Measurements from ENCODE around the gene ZC3H11A.
"Not testable (repeated sequence)": the region's sequence is repeated elsewhere in the genome, so short reads cannot be mapped to it uniquely, and the experiment has no call there.

ZC3H11A gene

DNA sequence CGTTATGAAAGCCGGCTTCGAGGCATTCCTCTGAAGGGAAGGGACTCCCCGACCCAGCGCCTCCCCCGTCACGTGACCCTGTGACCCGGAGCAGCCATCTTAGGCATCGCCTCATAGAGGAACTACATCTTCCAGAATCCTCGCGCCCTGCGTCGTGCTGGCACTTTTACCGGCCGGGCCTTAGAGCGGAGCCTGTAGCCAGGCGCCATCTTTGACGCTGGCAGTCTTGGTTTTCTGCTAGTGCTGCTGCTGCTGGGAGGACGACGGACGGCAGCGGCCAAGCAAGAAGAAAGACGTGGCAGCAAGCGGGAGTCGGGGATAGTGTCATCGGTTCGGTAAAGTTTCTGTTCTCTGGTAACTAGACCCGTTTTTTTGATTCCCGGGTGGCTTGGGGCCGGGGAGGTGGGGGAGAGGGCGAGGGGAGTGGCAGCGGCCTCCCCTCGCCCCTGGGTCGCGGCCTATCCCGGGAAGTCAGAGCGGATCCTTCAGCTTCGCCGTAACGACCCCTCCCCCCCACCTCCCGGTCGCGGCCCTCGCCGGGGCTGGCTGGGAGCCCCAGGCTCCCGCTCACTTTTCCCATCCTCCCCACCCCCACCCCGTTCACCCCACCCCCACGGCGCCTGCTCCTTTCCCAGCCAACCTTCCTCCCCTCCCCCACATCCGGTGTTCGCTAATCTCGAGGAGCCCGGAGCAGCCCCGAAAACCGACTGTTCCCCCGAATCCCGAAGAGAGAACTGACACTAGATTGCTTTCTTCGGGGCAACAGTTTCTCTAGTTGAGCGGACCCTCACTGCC, at the start of gene ZC3H11A, which contains the start of gene ZBED6:
TSS of gene ZC3H11A (plus strand) at position 183 of the 795 bp plus-strand sequence. CDS start 21,448 bp downstream, outside the sequence.
TSS of gene ZBED6 (plus strand) at position 183 of the 795 bp plus-strand sequence. CDS start 1,900 bp downstream, outside the sequence.
- Histone ChIP-seq H3K27ac (ENCODE audit: low read length) (peak within 1 kb of the TSS; percentile 89), H3K27me3 (ENCODE audit: control insufficient read depth in 1 of 2, insufficient read depth in 2 of 2, low read length in 2 of 2) (no peaks in the 10 kb centered on the region), H3K9ac (ENCODE audit: low read length in 2 of 2) (peak within 1 kb of the TSS; percentile 88 to 98), H3K4me3 (ENCODE audit: low read length in 2 of 2) (peak within 1 kb of the TSS; percentile 89 to 99), H3K9me3 (ENCODE audit: control insufficient read depth in 2 of 2, low read length in 2 of 2) (no peaks in the 10 kb centered on the region), H3K36me3 (ENCODE audit: control insufficient read depth in 2 of 2, insufficient read depth in 2 of 2, low read length in 2 of 2) (peaks cover 8 to 9% of the 10 kb centered on the region in 2 donors), H3K4me1 (ENCODE audit: control insufficient read depth, insufficient read depth, low read length) (peaks cover 17% of the 10 kb centered on the region)

DNA sequence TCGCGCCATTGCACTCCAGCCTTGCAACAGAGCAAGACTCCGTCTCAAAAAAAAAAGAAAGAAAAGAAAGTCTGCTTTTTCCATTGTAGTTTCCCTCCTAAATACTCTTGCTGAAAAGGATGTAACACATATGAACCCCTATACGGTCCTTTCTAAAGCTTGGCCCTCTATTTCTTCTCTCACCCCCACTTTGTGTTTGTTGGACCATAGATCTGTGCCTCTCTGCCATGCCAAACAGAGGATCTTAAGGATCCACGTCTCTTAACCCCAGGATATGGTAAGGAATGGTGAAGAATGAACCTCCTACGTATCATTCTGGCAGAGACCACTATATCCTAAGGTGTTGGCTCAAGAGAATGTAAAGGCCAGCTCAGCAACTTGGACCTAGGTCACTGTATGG, 49.1 kb upstream of the ZC3H11A start:
- peaks cover 8 to 12% of the 10 kb centered on the region in 2 donors for H3K36me3 ChIP-seq (ENCODE audit: control insufficient read depth in 2 of 2, insufficient read depth in 2 of 2, low read length in 2 of 2)
- H3K27me3 ChIP-seq (ENCODE audit: control insufficient read depth in 1 of 2, insufficient read depth in 2 of 2, low read length in 2 of 2), result no peaks in the 10 kb centered on the region
- no peak overlapping the region for H3K4me3 ChIP-seq (ENCODE audit: low read length in 2 of 2)

DNA sequence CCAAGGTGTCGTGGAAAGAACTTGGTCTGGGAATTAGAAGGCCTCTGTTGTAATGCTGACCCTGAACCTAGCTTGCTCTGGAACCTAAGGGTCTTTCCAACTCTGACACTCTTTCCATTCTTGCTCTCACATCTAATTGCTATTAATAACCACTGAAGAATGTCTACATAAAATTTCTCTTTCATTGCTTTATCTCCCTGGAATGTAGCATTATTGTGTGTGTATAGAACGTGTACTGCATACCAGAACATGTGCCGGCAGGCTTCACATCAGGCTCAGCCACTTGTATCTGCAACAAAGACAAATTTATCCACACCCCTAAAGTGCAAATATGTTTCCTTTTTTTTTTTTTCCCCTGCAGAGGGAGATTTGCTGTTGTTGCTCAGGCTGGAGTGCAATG, 44.4 kb upstream of the ZC3H11A start:
- H3K27me3 ChIP-seq (ENCODE audit: control insufficient read depth in 1 of 2, insufficient read depth in 2 of 2, low read length in 2 of 2), result no peaks in the 10 kb centered on the region
- no peaks in the 10 kb centered on the region for H3K9me3 ChIP-seq (ENCODE audit: control insufficient read depth in 2 of 2, low read length in 2 of 2)
- H3K4me3 ChIP-seq (ENCODE audit: low read length in 2 of 2), result no peak overlapping the region
- H3K9ac ChIP-seq (ENCODE audit: low read length in 2 of 2), result no peak overlapping the region
- no peak overlapping the region for H3K27ac ChIP-seq (ENCODE audit: low read length)
- no peaks in the 10 kb centered on the region for H3K4me1 ChIP-seq (ENCODE audit: control insufficient read depth, insufficient read depth, low read length)
- no peaks in the 10 kb centered on the region for H3K36me3 ChIP-seq (ENCODE audit: control insufficient read depth in 2 of 2, insufficient read depth in 2 of 2, low read length in 2 of 2)

More for the DNA sequence above, 49.1 kb upstream of the ZC3H11A start:
- Histone ChIP-seq H3K27ac (ENCODE audit: low read length) (no peak overlapping the region), H3K4me1 (ENCODE audit: control insufficient read depth, insufficient read depth, low read length) (peaks cover 7% of the 10 kb centered on the region), H3K9ac (ENCODE audit: low read length in 2 of 2) (no peak overlapping the region), H3K9me3 (ENCODE audit: control insufficient read depth in 2 of 2, low read length in 2 of 2) (no peaks in the 10 kb centered on the region)

- H3K36me3 ChIP-seq (ENCODE audit: control insufficient read depth in 2 of 2, insufficient read depth in 2 of 2, low read length in 2 of 2); H3K4me3 ChIP-seq (ENCODE audit: low read length in 2 of 2); H3K9me3 ChIP-seq (ENCODE audit: control insufficient read depth in 2 of 2, low read length in 2 of 2); H3K27me3 ChIP-seq (ENCODE audit: control insufficient read depth in 1 of 2, insufficient read depth in 2 of 2, low read length in 2 of 2); H3K9ac ChIP-seq (ENCODE audit: low read length in 2 of 2); H3K27ac ChIP-seq (ENCODE audit: low read length); H3K4me1 ChIP-seq (ENCODE audit: control insufficient read depth, insufficient read depth, low read length): not testable (repeated sequence)
Observed at GRCh38 chr1:203751618-203752361, 43.6 kb upstream of the ZC3H11A start.

DNA sequence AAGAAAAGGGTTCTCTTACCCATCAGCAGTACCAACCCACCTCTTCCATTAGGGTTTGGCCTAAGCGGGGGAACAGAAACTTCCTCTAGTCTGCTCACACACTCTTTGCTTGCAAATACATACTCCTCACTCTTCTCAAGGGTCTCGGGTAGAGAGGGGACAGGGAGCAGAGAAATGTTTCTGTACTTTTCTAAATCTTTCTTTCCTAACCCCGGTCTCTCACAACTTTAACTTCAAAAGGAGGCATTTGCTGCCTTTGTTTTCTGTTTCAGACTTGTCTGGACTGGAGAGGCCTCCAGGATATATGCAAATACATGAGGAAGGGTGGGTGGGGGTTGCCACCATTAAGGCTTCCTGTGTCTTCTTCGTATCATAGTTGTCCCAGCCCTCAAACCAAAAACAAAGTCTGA, 41.0 kb upstream of the ZC3H11A start:
- Histone ChIP-seq H3K4me3 (ENCODE audit: low read length in 2 of 2) (no peak overlapping the region), H3K36me3 (ENCODE audit: control insufficient read depth in 2 of 2, insufficient read depth in 2 of 2, low read length in 2 of 2) (no peaks in the 10 kb centered on the region), H3K9ac (ENCODE audit: low read length in 2 of 2) (no peak overlapping the region), H3K4me1 (ENCODE audit: control insufficient read depth, insufficient read depth, low read length) (no peaks in the 10 kb centered on the region), H3K27ac (ENCODE audit: low read length) (no peak overlapping the region), H3K27me3 (ENCODE audit: control insufficient read depth in 1 of 2, insufficient read depth in 2 of 2, low read length in 2 of 2) (no peaks in the 10 kb centered on the region), H3K9me3 (ENCODE audit: control insufficient read depth in 2 of 2, low read length in 2 of 2) (no peaks in the 10 kb centered on the region)

DNA sequence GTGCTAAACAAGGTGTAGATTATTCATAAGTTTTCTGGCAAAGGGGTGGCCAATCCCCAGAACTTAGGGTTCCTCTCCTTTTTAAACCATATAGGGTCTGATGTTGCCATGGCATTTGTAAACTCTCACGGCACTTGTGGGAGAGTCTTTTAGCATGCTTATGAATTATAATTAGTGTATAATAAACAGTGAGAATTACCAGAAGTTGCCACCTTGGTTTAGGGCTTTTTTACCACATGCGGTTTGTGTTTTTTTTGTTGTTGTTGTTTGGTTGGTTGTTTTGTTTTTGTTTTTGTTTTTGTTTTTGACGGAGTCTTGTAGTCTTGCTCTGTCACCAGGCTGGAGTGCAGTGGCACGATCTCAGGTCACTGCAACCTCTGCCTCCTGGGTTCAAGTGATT, 39.4 kb upstream of the ZC3H11A start:
- Histone ChIP-seq H3K9me3 (ENCODE audit: control insufficient read depth in 2 of 2, low read length in 2 of 2) (no peaks in the 10 kb centered on the region), H3K27me3 (ENCODE audit: control insufficient read depth in 1 of 2, insufficient read depth in 2 of 2, low read length in 2 of 2) (no peaks in the 10 kb centered on the region), H3K4me1 (ENCODE audit: control insufficient read depth, insufficient read depth, low read length) (no peaks in the 10 kb centered on the region), H3K9ac (ENCODE audit: low read length in 2 of 2) (no peak overlapping the region), H3K4me3 (ENCODE audit: low read length in 2 of 2) (no peak overlapping the region), H3K27ac (ENCODE audit: low read length) (no peak overlapping the region), H3K36me3 (ENCODE audit: control insufficient read depth in 2 of 2, insufficient read depth in 2 of 2, low read length in 2 of 2) (no peaks in the 10 kb centered on the region)

GRCh38 chr1:203758749-203759148, 36.7 kb upstream of the ZC3H11A start:
- H3K27me3 ChIP-seq (ENCODE audit: control insufficient read depth in 1 of 2, insufficient read depth in 2 of 2, low read length in 2 of 2), result not testable (repeated sequence)

GRCh38 chr1:203760506-203760905, 34.9 kb upstream of the ZC3H11A start:
- H3K4me1 ChIP-seq (ENCODE audit: control insufficient read depth, insufficient read depth, low read length), result peaks cover 2% of the 10 kb centered on the region
- H3K27me3 ChIP-seq (ENCODE audit: control insufficient read depth in 1 of 2, insufficient read depth in 2 of 2, low read length in 2 of 2), result no peaks in the 10 kb centered on the region
- H3K4me3 ChIP-seq (ENCODE audit: low read length in 2 of 2), result no peak overlapping the region
- no peak overlapping the region for H3K9ac ChIP-seq (ENCODE audit: low read length in 2 of 2)
- no peak overlapping the region for H3K27ac ChIP-seq (ENCODE audit: low read length)
- H3K36me3 ChIP-seq (ENCODE audit: control insufficient read depth in 2 of 2, insufficient read depth in 2 of 2, low read length in 2 of 2), result no peaks in the 10 kb centered on the region
- no peaks in the 10 kb centered on the region for H3K9me3 ChIP-seq (ENCODE audit: control insufficient read depth in 2 of 2, low read length in 2 of 2)

More at GRCh38 chr1:203758749-203759148, 36.7 kb upstream of the ZC3H11A start:
- not testable (repeated sequence) for H3K27ac ChIP-seq (ENCODE audit: low read length); H3K36me3 ChIP-seq (ENCODE audit: control insufficient read depth in 2 of 2, insufficient read depth in 2 of 2, low read length in 2 of 2); H3K4me1 ChIP-seq (ENCODE audit: control insufficient read depth, insufficient read depth, low read length); H3K4me3 ChIP-seq (ENCODE audit: low read length in 2 of 2); H3K9ac ChIP-seq (ENCODE audit: low read length in 2 of 2); H3K9me3 ChIP-seq (ENCODE audit: control insufficient read depth in 2 of 2, low read length in 2 of 2)

DNA sequence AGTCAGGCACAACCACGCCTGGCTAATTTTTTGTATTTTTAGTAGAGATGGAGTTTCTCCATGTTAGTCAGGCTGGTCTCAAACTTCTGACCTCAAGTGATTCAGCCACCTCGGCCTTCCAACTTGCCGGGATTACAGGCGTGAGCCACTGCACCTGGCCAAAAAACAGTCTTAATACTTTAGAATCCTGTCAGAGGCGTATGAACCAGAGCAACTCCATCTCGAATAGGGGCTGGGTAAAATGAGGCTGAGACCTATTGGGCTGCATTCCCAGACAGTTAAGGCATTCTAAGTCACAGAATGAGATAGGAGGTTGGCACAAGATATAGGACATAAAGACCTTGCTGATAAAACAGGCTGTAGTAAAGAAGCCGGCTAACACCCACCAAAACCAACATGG, 33.5 kb upstream of the ZC3H11A start:
- not testable (repeated sequence) for H3K27me3 ChIP-seq (ENCODE audit: control insufficient read depth in 1 of 2, insufficient read depth in 2 of 2, low read length in 2 of 2); H3K9ac ChIP-seq (ENCODE audit: low read length in 2 of 2); H3K4me3 ChIP-seq (ENCODE audit: low read length in 2 of 2); H3K27ac ChIP-seq (ENCODE audit: low read length); H3K4me1 ChIP-seq (ENCODE audit: control insufficient read depth, insufficient read depth, low read length); H3K36me3 ChIP-seq (ENCODE audit: control insufficient read depth in 2 of 2, insufficient read depth in 2 of 2, low read length in 2 of 2); H3K9me3 ChIP-seq (ENCODE audit: control insufficient read depth in 2 of 2, low read length in 2 of 2)

- H3K9me3 ChIP-seq (ENCODE audit: control insufficient read depth in 2 of 2, low read length in 2 of 2), result no peaks in the 10 kb centered on the region
- H3K9ac ChIP-seq (ENCODE audit: low read length in 2 of 2), result no peak overlapping the region
- H3K27ac ChIP-seq (ENCODE audit: low read length), result no peak overlapping the region
- no peak overlapping the region for H3K4me3 ChIP-seq (ENCODE audit: low read length in 2 of 2)
- H3K27me3 ChIP-seq (ENCODE audit: control insufficient read depth in 1 of 2, insufficient read depth in 2 of 2, low read length in 2 of 2), result no peaks in the 10 kb centered on the region
- H3K36me3 ChIP-seq (ENCODE audit: control insufficient read depth in 2 of 2, insufficient read depth in 2 of 2, low read length in 2 of 2), result no peaks in the 10 kb centered on the region
- peaks cover 2% of the 10 kb centered on the region for H3K4me1 ChIP-seq (ENCODE audit: control insufficient read depth, insufficient read depth, low read length)
Observed at GRCh38 chr1:203763505-203763904, 31.9 kb upstream of the ZC3H11A start.

Measured in stomach smooth muscle (tissue), 2 donors.